HG03280 (cell line): ENCODE data around the gene PPP6R3.
"Not testable (repeated sequence)": the region's sequence is repeated elsewhere in the genome, so short reads cannot be mapped to it uniquely, and the experiment has no call there.

ENCODE experiments used
- ATAC-seq: cut with Tn5 transposase; IDR thresholded peaks from one replicate; pipeline ENCODE4 v1.9.1; 2021; ENCODE audit warnings: mild to moderate bottlenecking, moderate library complexity; ENCODE audit not compliant: unreplicated experiment

The PPP6R3 gene

GRCh38 chr11:68639322-68639721, 178.8 kb downstream of the PPP6R3 start:
- not testable (repeated sequence) for ATAC-seq

- no peak for ATAC-seq
These were observed 181.3 kb downstream of the PPP6R3 start for GRCh38 chr11:68641880-68642279.

- no peak for ATAC-seq
These were observed 183.0 kb downstream of the PPP6R3 start for GRCh38 chr11:68643585-68643984.

- no peak for ATAC-seq
These were observed 186.3 kb downstream of the PPP6R3 start for GRCh38 chr11:68646832-68647231.

GRCh38 chr11:68649851-68650555, 189.5 kb downstream of the PPP6R3 start:
- ATAC-seq, result no peak

GRCh38 chr11:68650801-68651200, 190.2 kb downstream of the PPP6R3 start:
- no peak for ATAC-seq

DNA sequence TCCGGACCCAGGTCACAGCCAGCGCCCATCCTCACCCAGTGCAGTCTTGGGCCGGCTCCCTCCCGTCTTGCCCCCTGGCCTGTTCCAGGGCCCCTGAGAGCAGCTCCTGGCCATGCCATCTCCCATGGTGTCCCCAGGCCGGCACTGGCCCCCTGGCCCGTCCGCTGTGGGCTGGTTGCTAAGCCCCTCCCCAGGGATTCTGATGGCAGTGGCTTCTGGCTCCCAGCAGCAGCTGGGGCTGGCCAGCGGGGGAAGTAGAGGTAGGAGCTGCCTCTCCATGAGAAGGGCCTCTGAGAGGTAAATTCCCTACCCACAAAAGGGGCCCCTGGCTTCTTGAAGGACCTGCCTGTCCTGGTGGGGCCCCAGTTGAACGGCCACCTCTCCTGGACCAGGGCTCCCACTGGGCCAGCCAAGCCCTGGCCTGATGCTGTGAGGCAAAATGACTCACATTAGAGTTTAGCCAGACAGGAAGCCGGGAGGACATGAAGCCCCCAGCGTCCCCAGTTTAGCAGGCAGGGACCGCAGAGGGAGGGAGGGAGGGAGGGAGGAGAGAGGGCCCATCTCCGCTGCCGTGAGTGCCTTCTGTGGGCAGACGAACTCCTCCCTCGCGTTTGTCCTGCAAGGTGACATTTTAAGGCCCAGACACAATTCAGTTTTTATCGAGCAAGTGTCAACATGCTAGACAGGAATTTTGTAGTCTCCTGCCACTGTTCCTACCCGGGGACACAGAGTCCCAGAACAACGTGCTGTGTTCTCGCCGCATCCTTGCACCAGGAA, 190.8 kb downstream of the PPP6R3 start:
- no peak for ATAC-seq

DNA sequence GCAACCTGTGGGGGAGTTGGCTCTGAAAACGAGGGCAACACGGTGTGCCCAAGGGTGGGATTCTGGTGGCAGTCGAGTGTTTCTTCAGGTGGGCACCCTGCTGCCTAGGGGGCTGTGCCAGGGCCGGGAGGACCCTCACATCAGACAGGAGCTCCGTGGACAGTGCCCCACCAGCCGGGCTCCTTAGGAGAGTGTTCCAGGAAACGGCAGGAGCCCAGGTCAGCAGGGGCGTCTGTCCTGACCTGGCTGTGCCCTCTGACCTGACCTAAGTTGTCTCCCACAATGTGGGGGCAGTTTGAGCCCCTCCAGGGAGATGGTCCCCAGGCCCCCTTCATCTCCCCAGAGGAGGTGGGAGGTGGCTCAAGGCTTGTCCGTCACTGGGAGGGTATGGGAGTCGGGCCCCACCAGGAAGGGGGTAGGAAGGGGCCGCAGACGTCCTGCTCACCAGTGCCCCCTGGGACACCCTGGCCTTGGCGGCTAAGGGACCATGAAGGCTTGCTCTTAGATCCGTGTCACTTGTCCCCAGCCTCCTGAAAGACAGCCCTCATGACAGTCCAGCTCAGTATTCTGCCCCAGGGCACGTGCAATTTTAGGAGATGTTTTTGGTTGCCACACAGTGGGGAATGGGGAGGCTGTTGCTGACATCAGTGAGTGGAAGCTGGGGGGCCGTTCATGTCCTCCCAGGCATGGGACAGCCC, 191.6 kb downstream of the PPP6R3 start:
- no peak for ATAC-seq

DNA sequence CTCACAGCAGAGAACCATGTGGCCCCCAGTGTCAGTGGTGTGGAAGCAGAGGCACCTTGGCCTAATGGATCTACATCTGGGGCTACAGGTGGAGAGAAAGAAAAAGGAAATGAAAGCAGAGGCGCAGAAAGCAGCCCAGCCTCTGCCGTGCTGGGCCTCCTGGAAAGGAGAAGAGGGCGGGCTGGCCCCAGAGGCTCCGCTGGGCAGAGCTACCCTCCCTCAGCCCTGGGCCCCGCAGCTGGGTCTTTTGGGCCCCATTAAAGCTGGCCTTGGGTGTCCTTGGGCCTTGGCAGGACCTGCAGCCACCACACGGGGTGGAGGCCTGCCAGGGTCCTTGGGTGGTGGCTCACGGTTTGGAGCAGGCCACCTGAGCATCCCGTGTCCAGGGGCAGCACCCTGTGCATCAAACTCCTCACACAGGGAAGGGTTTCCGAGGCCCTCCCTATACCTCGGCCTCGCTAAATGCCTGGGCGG, 192.2 kb downstream of the PPP6R3 start:
- ATAC-seq, result no peak

DNA sequence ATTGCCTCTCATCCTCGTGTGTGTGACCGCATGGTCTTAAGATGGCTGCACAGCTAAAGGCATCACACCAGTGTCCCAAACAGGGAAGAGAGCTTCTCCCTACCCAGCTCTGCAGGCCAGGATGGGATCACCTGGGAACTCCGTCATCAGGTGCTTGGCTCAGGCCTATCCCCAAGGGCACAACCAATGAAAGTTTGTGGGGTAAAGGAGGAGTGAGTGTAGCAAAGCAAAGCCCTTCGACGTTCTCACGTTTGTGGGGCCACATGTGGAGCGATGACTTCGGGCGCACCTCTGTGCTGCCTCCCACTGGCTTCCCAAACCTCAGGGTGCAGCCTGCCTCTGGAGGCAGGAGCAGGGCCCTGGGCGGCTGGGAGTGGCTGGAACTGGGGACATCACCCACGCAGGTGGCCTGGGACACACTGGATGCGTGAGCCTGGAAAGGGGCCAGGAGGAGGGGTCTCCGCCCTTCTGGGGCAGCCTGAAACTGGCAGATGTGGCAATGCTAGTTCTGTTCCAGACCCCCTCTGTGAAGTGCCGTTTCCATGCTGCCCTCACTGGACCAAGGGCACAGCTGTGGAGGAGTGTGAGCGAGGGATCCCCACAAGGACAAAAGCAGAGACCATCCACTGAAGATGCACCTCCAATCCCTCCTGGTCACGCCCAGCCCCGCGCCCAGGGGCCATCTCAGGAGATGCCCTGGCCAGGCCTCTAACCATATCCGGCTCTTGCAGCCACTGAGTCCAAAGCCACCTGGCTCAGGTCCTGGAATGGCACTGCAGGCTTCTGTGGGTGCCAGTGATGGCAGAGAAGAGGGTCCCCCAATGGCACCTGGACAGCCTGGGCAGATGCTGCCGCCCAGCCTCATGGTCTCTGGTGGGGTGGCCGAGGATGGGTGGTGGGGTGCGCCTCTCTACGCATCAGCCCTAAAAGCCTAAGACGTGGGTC, 193.2 kb downstream of the PPP6R3 start:
- no peak for ATAC-seq

- no peak for ATAC-seq
These were observed 194.4 kb downstream of the PPP6R3 start for GRCh38 chr11:68654978-68655377.

DNA sequence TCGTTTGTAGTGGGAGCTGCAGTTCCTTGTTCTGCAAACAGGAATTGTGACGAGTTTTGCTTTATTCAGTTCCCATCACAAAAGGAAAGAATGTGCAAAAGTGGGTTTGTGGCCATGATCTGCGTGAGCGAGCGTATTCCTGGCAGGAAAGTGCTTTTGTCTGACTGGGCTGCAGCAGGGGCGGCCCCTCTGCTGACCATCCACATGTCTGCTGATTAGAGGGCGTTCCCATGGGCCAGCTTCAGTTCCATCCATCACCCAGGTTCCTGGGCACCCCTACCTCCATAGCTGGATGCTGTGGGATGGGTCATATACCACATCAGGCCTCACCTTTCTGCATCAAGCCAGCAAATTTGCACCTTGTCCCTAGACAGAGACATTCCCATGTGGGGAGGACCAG, 194.9 kb downstream of the PPP6R3 start:
- ATAC-seq, result no peak

DNA sequence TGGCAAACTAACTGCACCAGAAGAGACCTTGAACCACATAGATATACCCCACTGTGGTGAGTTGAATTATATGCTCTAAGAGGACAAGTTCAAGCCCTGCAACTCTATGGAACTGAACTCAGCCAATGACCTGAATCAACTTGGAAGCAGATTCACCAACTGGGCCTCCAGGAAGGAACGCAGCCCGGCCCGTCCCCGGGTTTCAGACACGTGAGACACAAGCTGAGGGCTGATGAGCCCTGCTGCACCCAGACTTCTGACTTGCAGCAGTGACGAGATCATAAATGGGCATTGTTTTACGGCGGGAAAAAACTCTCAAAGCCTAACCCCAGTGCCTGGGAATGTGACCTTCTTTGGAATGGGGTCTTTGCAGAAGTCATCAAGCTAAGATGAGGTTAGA, 195.3 kb downstream of the PPP6R3 start:
- ATAC-seq, result no peak

GRCh38 chr11:68657021-68657780, 196.6 kb downstream of the PPP6R3 start:
- no peak for ATAC-seq

DNA sequence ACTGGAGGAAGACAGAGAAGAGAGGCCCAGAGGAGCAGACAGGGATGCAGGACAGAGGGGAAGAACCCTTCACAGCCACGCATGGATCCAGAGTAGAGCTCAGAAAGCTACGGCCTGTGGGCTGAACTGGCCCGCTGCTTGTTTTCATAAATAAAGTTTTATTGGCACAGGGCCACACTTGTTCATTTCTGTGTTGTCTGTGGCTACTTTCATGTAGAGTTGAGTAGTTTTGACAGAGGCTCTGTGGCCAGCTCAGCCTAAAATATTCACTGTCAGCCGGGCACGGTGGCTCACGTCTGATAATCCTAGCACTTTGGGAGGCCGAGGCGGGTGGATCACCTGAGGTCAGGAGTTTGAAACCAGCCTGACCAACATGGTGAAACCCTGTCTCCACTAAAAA, 197.5 kb downstream of the PPP6R3 start:
- ATAC-seq, result no peak

DNA sequence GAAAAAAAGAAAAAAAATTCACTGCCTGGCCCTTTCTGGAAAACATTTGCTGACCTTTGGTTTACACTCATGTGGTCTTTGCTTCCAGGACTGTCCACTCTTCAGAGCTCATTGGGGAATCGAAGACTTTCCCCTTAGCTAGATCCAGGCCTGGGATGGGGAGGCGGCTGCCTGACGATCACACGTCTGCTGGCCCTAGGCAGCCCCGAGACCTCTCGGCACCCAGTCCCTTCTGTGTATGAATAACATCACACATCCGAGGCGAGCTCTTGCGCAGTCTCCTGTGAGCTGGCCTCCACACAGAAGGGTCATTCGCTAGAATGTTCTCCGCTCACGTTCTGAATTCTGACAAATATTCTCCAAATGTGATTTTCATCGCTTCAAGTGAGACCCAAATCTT, 198.1 kb downstream of the PPP6R3 start:
- no peak for ATAC-seq

- no peak for ATAC-seq
These were observed 198.8 kb downstream of the PPP6R3 start for GRCh38 chr11:68659158-68659921.

GRCh38 chr11:68660066-68660810, 199.7 kb downstream of the PPP6R3 start:
- no peak for ATAC-seq
